HepG2 (cell line): Measurements from ENCODE around the gene AMBRA1. TPM values are rescaled to one million over a fixed set of nuclear protein-coding genes. Genes with fewer than 3 reads are reported as not detected.

Experiments
- CAMTA2 ChIP-seq: sonication (generic); formaldehyde crosslinking; IDR thresholded peaks from 2 replicates; pipeline ENCODE4 v1.4.0; 2020; ENCODE audit warnings: mild to moderate bottlenecking, missing genetic modification reagents, borderline replicate concordance
- ELF4 ChIP-seq: sonication (generic); formaldehyde crosslinking; IDR thresholded peaks from 2 replicates; pipeline ENCODE4 v1.5.0; 2020; ENCODE audit warnings: missing genetic modification reagents, mild to moderate bottlenecking, moderate library complexity, borderline replicate concordance
- GATAD1 ChIP-seq: IDR thresholded peaks from 2 replicates; pipeline ENCODE4 v1.6.1; 2016; ENCODE audit warnings: missing genetic modification reagents, missing compliant biosample characterization
- HNRNPK ChIP-seq: fragments of 200-400 bp; formaldehyde crosslinking; IDR thresholded peaks from 2 replicates; pipeline ENCODE4 v1.6.1; 2018; ENCODE audit warnings: low read length, low read depth, moderate library complexity, mild to moderate bottlenecking; ENCODE audit not compliant: poor library complexity, severe bottlenecking
- RFXANK ChIP-seq: IDR thresholded peaks from 2 replicates; pipeline ENCODE4 v1.6.1; 2016
- RXRB ChIP-seq: IDR thresholded peaks from 2 replicates; pipeline ENCODE4 v1.6.1; 2016; ENCODE audit warnings: borderline replicate concordance, missing genetic modification reagents, missing compliant biosample characterization
- SMAD1 ChIP-seq: sonication (generic); formaldehyde crosslinking; IDR thresholded peaks from 2 replicates; pipeline ENCODE4 v1.4.0; 2020; ENCODE audit warnings: missing genetic modification reagents, low read depth, mild to moderate bottlenecking, borderline replicate concordance
- SOX5 ChIP-seq: IDR thresholded peaks from 2 replicates; pipeline ENCODE4 v1.6.1; 2016; ENCODE audit warnings: borderline replicate concordance
- STAG1 ChIP-seq: sonication (generic); formaldehyde crosslinking; IDR thresholded peaks from 2 replicates; pipeline ENCODE4 v1.4.0; 2020; ENCODE audit warnings: missing genetic modification reagents
- TMF1 ChIP-seq: sonication (generic); formaldehyde crosslinking; IDR thresholded peaks from 2 replicates; pipeline ENCODE4 v1.8.1; 2022; ENCODE audit warnings: low read depth, missing genetic modification reagents
- ZFP37 ChIP-seq: sonication (generic); formaldehyde crosslinking; IDR thresholded peaks from 2 replicates; pipeline ENCODE4 v1.4.0; 2020; ENCODE audit warnings: missing genetic modification reagents, borderline replicate concordance
- polyA plus RNA-seq, 8 experiments: library from polyadenylated mRNA; depleted of rRNA in 3 of 8; stranded (reverse) in 7 of 8; unstranded in 1 of 8; fragments of >200 nt; fragmentation: Illumina TruSeq in 4 of 8; extraction: Trizol in 4 of 8; gene quantifications; 2 replicates each; pipeline versions ENCODE4 v1.2.1 to v1.2.3, GENCODE V29; 2011 to 2016; ENCODE audit warnings: low read depth in 4 of 8, missing spikeins in 1 of 8, mixed read lengths in 1 of 8; ENCODE audit not compliant: insufficient read depth in 1 of 8
- total RNA-seq, 5 experiments: library from RNA; depleted of rRNA; stranded (reverse); fragments of >200 nt; fragmentation: Illumina TruSeq; extraction: Trizol; gene quantifications; 2 replicates each; pipeline ENCODE4 v1.2.3, GENCODE V29; 2016; ENCODE audit warnings: low read depth in 1 of 5
- TF ChIP-seq, protein P1 (sequence below): IDR thresholded peaks from 2 replicates; pipeline ENCODE4 v1.6.1; 2016; ENCODE audit warnings: low read depth, missing genetic modification reagents, missing compliant biosample characterization
- TF ChIP-seq, protein P2 (sequence below): IDR thresholded peaks from 2 replicates; pipeline ENCODE4 v1.6.1; 2018; ENCODE audit warnings: missing genetic modification reagents, mild to moderate bottlenecking, missing compliant biosample characterization
- TF ChIP-seq, protein P3 (sequence below): sonication (generic); formaldehyde crosslinking; IDR thresholded peaks from 2 replicates; pipeline ENCODE4 v1.4.0; 2020; ENCODE audit warnings: missing genetic modification reagents, low read depth, mild to moderate bottlenecking, borderline replicate concordance
- TF ChIP-seq, protein P4 (sequence below): sonication (generic); formaldehyde crosslinking; IDR thresholded peaks from 2 replicates; pipeline ENCODE4 v1.4.0; 2020; ENCODE audit warnings: missing genetic modification reagents

The AMBRA1 gene
- total and polyA plus RNA-seq, 2 of the 13 experiments (the other 11 are each of a cell fraction or from before 2014, with no cell fraction given): 15.7 to 26.0 TPM

DNA sequence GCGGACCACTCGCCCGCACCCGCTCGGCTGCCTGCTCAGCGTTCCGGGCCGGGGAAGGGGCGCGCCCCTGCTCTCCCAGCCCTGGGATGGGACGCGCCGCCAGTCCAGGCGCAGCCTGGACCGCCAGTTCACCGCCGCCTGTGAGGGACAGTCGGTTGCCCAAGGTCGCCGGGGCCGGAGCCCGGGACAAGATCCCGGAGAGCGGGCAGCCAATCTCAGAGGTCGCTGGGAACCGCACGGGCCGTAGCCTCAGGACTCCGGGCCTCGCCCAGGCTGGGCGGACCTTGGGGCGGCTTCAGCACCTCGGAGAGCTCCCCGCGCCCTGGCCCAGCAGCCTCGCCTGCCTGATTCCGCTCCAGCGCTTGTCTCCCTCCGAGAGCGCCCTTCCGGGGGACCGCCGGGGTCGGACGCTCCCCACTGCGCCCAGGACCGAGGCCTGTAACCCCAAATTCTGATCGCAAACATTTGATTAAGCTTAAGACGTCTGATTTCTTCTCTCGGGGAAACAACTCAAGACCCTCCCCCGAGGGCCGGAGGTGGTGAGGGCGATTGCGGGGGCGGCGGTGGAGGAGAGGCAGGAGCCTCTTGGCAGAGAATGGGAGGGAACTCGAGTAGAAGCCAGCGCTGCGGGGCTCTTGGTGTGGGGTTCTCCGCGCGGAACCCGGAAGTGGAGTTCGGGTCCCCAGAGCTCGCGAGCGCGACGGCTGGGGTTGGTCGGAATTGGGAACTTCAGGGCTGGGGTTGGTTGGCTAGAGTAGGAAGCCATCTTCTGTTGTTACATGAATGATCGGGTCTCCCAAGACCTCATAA is 201.2 kb downstream of the AMBRA1 start (continued):
- TF ChIP-seq, protein P1, sequence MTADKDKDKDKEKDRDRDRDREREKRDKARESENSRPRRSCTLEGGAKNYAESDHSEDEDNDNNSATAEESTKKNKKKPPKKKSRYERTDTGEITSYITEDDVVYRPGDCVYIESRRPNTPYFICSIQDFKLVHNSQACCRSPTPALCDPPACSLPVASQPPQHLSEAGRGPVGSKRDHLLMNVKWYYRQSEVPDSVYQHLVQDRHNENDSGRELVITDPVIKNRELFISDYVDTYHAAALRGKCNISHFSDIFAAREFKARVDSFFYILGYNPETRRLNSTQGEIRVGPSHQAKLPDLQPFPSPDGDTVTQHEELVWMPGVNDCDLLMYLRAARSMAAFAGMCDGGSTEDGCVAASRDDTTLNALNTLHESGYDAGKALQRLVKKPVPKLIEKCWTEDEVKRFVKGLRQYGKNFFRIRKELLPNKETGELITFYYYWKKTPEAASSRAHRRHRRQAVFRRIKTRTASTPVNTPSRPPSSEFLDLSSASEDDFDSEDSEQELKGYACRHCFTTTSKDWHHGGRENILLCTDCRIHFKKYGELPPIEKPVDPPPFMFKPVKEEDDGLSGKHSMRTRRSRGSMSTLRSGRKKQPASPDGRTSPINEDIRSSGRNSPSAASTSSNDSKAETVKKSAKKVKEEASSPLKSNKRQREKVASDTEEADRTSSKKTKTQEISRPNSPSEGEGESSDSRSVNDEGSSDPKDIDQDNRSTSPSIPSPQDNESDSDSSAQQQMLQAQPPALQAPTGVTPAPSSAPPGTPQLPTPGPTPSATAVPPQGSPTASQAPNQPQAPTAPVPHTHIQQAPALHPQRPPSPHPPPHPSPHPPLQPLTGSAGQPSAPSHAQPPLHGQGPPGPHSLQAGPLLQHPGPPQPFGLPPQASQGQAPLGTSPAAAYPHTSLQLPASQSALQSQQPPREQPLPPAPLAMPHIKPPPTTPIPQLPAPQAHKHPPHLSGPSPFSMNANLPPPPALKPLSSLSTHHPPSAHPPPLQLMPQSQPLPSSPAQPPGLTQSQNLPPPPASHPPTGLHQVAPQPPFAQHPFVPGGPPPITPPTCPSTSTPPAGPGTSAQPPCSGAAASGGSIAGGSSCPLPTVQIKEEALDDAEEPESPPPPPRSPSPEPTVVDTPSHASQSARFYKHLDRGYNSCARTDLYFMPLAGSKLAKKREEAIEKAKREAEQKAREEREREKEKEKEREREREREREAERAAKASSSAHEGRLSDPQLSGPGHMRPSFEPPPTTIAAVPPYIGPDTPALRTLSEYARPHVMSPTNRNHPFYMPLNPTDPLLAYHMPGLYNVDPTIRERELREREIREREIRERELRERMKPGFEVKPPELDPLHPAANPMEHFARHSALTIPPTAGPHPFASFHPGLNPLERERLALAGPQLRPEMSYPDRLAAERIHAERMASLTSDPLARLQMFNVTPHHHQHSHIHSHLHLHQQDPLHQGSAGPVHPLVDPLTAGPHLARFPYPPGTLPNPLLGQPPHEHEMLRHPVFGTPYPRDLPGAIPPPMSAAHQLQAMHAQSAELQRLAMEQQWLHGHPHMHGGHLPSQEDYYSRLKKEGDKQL: peak; percentile 69; the same call in 1 of the 2 replicates
- TF ChIP-seq, protein P2, sequence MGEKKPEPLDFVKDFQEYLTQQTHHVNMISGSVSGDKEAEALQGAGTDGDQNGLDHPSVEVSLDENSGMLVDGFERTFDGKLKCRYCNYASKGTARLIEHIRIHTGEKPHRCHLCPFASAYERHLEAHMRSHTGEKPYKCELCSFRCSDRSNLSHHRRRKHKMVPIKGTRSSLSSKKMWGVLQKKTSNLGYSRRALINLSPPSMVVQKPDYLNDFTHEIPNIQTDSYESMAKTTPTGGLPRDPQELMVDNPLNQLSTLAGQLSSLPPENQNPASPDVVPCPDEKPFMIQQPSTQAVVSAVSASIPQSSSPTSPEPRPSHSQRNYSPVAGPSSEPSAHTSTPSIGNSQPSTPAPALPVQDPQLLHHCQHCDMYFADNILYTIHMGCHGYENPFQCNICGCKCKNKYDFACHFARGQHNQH (CRISPR knock-in tag): peak; percentile 97
- TF ChIP-seq GATAD1 (CRISPR knock-in tag) (peak; percentile 79), RFXANK (CRISPR knock-in tag) (peak; percentile 88; the same call in 1 of the 2 replicates), CAMTA2 (CRISPR knock-in tag) (peak; percentile 92; the same call in 1 of the 2 replicates), SMAD1 (CRISPR knock-in tag) (peak; percentile 72; the same call in 1 of the 2 replicates), ELF4 (CRISPR knock-in tag) (no peak), TMF1 (CRISPR knock-in tag) (peak; percentile 96), STAG1 (CRISPR knock-in tag) (no peak; the same call in 1 of the 2 replicates), HNRNPK (no peak), SOX5 (CRISPR knock-in tag) (peak; percentile 72; the same call in 1 of the 2 replicates), RXRB (CRISPR knock-in tag) (peak; percentile 81), ZFP37 (CRISPR knock-in tag) (peak; percentile 98)
- TF ChIP-seq, protein P3, sequence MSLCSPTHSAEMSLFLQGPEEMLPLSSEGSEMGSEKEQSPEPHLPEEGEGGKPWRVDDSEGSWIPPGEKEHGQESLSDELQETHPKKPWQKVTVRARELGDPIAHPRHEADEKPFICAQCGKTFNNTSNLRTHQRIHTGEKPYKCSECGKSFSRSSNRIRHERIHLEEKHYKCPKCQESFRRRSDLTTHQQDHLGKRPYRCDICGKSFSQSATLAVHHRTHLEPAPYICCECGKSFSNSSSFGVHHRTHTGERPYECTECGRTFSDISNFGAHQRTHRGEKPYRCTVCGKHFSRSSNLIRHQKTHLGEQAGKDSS (CRISPR knock-in tag): peak; percentile 93
- TF ChIP-seq, protein P4, sequence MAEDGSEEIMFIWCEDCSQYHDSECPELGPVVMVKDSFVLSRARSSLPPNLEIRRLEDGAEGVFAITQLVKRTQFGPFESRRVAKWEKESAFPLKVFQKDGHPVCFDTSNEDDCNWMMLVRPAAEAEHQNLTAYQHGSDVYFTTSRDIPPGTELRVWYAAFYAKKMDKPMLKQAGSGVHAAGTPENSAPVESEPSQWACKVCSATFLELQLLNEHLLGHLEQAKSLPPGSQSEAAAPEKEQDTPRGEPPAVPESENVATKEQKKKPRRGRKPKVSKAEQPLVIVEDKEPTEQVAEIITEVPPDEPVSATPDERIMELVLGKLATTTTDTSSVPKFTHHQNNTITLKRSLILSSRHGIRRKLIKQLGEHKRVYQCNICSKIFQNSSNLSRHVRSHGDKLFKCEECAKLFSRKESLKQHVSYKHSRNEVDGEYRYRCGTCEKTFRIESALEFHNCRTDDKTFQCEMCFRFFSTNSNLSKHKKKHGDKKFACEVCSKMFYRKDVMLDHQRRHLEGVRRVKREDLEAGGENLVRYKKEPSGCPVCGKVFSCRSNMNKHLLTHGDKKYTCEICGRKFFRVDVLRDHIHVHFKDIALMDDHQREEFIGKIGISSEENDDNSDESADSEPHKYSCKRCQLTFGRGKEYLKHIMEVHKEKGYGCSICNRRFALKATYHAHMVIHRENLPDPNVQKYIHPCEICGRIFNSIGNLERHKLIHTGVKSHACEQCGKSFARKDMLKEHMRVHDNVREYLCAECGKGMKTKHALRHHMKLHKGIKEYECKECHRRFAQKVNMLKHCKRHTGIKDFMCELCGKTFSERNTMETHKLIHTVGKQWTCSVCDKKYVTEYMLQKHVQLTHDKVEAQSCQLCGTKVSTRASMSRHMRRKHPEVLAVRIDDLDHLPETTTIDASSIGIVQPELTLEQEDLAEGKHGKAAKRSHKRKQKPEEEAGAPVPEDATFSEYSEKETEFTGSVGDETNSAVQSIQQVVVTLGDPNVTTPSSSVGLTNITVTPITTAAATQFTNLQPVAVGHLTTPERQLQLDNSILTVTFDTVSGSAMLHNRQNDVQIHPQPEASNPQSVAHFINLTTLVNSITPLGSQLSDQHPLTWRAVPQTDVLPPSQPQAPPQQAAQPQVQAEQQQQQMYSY: peak; percentile 97
